Heart left ventricle (tissue), 13 donors: ENCODE measurements around the gene POMT1.

Experiments used
- CTCF ChIP-seq, 12 donors: fragments of 200-600 bp; sonication (generic) in 4 of 12; IDR thresholded peaks; one replicate each; pipeline versions ENCODE4 v1.5.0 to v1.8.0; 2018 to 2022; ENCODE audit warnings: antibody characterized with exemption in 12 of 12, mild to moderate bottlenecking in 5 of 12
- POLR2A ChIP-seq, 2 donors: fragments of 450-650 bp; IDR thresholded peaks; one replicate each; pipeline ENCODE4 v1.6.1; 2017; ENCODE audit warnings: antibody characterized with exemption in 2 of 2, mild to moderate bottlenecking in 2 of 2, moderate library complexity in 2 of 2
- donor health status: ischemic (EF 13 %, LVEDD 7.1; RV severe dilation, severe dysfunction).
- donor health status: DM: no; HTN: yes; CAD: no.
- donor health status: DM: no; HTN: no; CAD: no.
- donor health status: ischemic (EF 25% LVEDD 6.9; RV normal size, moderate dysfunction).
- donor health status: ischemic (EF 25% LVEDD 5.7; RV mildly dilated, moderate dysfunction).
- donor health status: ischemic (EF 35%, LVEDD 5.7; RV mildly dilated, moderate dysfunction).
- donor health status: nonischemic (EF 11% LVEDD 7.7; RV severe dilation, severe dysfunction).
- donor health status: DM: yes; HTN: yes; CAD: no.
- donor health status: PGD.
- donor health status: ischemic (EF 29% LVEDD 5.4; RV normal size, mild dysfunction).
- donor health status: nonischemic (EF 23%, LVEDD 6.1; RV moderate dilation, normal function).

- TF ChIP-seq POLR2A (IDR thresholded peaks at IDR 0.05) = no peak
- TF ChIP-seq CTCF (IDR thresholded peaks at IDR 0.05) = no peak
Observed at GRCh38 chr9:131470581-131470991, 32.1 kb upstream of the POMT1 start.
